WTC11 (cell line): ENCODE data around the gene MGMT. TPM values are rescaled to one million over a fixed set of nuclear protein-coding genes. Genes with fewer than 3 reads are reported as not detected.

Source experiments
- ATAC-seq: fragments of 200-7000 bp; cut with Tn5 transposase; 2 replicates; pipeline ENCODE4 v1.10.0; 2021; ENCODE audit warnings: mild to moderate bottlenecking, moderate library complexity
- CTCF ChIA-PET: fragments of 300-600 bp; sonication (Branson Sonifier 250); formaldehyde crosslinking; loops from one replicate; lab custom pipeline; 2021; ENCODE audit warnings: antibody characterized with exemption; lab: Charles Lee
- POLR2A ChIA-PET: fragments of 350-600 bp; sonication (Branson Sonifier 250); formaldehyde crosslinking; loops from one replicate; lab custom pipeline; 2021; ENCODE audit warnings: antibody characterized with exemption; lab: Charles Lee
- DNase-seq: peaks from one replicate; pipeline ENCODE4 v3.0.0; 2021; ENCODE audit warnings: low spot score
- H3K27ac Mint-ChIP-seq: 2 replicates; pipeline ENCODE4 v1.8.0; 2021; ENCODE audit warnings: mixed read lengths
- H3K27me3 Mint-ChIP-seq: 2 replicates; pipeline ENCODE4 v1.8.0; 2021; ENCODE audit warnings: low read depth, mild to moderate bottlenecking, moderate library complexity, mixed read lengths
- H3K36me3 Mint-ChIP-seq: 2 replicates; pipeline ENCODE4 v1.8.0; 2021; ENCODE audit warnings: mixed read lengths
- H3K4me1 Mint-ChIP-seq: 2 replicates; pipeline ENCODE4 v1.8.0; 2022; ENCODE audit warnings: mixed read lengths
- H3K4me3 Mint-ChIP-seq: 2 replicates; pipeline ENCODE4 v1.8.0; 2021; ENCODE audit warnings: mild to moderate bottlenecking, moderate library complexity, mixed read lengths
- H3K9me3 Mint-ChIP-seq: 2 replicates; pipeline ENCODE4 v1.8.0; 2021; ENCODE audit warnings: mixed read lengths
- CBFB ChIP-seq: sonication (generic); formaldehyde crosslinking; IDR thresholded peaks from 2 replicates; pipeline ENCODE4 v1.8.1; 2022; ENCODE audit warnings: mild to moderate bottlenecking, low read depth, missing genetic modification reagents
- E2F4 ChIP-seq: sonication (generic); formaldehyde crosslinking; IDR thresholded peaks from 2 replicates; pipeline ENCODE4 v1.8.1; 2022; ENCODE audit warnings: low read depth, mild to moderate bottlenecking, moderate library complexity, missing genetic modification reagents, borderline replicate concordance
- EMX1 ChIP-seq: fragments of 250-450 bp; sonication (Bioruptor Pico); IDR thresholded peaks from 2 replicates; pipeline ENCODE4 v1.8.0; 2021; ENCODE audit warnings: mild to moderate bottlenecking
- ESRRA ChIP-seq: sonication (generic); formaldehyde crosslinking; IDR thresholded peaks from 2 replicates; pipeline ENCODE4 v1.8.1; 2022; ENCODE audit warnings: mild to moderate bottlenecking, missing genetic modification reagents, borderline replicate concordance
- GRHL2 ChIP-seq: fragments of 250-450 bp; sonication (Bioruptor Pico); IDR thresholded peaks from 2 replicates; pipeline ENCODE4 v1.8.0; 2022; ENCODE audit warnings: mild to moderate bottlenecking, moderate library complexity; ENCODE audit not compliant: insufficient replicate concordance, severe bottlenecking
- MAX ChIP-seq: sonication (generic); formaldehyde crosslinking; IDR thresholded peaks from 2 replicates; pipeline ENCODE4 v1.8.0; 2022; ENCODE audit warnings: mild to moderate bottlenecking, missing genetic modification reagents
- NR2C2 ChIP-seq: sonication (generic); formaldehyde crosslinking; IDR thresholded peaks from 2 replicates; pipeline ENCODE4 v1.8.0; 2022; ENCODE audit warnings: mild to moderate bottlenecking, missing genetic modification reagents
- NR3C1 ChIP-seq: sonication (generic); formaldehyde crosslinking; conservative IDR thresholded peaks from 2 replicates; pipeline ENCODE4 v1.8.1; 2023; ENCODE audit warnings: low read depth, mild to moderate bottlenecking, missing genetic modification reagents
- PRDM15 ChIP-seq: sonication (generic); formaldehyde crosslinking; IDR thresholded peaks from 2 replicates; pipeline ENCODE4 v1.8.0; 2022; ENCODE audit warnings: missing genetic modification reagents
- TCF7 ChIP-seq: sonication (generic); formaldehyde crosslinking; IDR thresholded peaks from 2 replicates; pipeline ENCODE4 v1.8.0; 2022; ENCODE audit warnings: mild to moderate bottlenecking, low read depth, missing genetic modification reagents, moderate library complexity
- ZNF138 ChIP-seq: sonication (generic); formaldehyde crosslinking; conservative IDR thresholded peaks from 2 replicates; pipeline ENCODE4 v1.8.1; 2022; ENCODE audit warnings: mild to moderate bottlenecking, moderate library complexity, missing genetic modification reagents
- ZNF425 ChIP-seq: fragments of 250-450 bp; sonication (Bioruptor Pico); conservative IDR thresholded peaks from 2 replicates; pipeline ENCODE4 v1.9.0; 2021; ENCODE audit warnings: mild to moderate bottlenecking
- ZNF671 ChIP-seq: fragments of 250-450 bp; sonication (Bioruptor Pico); IDR thresholded peaks from 2 replicates; pipeline ENCODE4 v1.8.0; 2021; ENCODE audit warnings: mild to moderate bottlenecking
- total RNA-seq: library from RNA; stranded (reverse); gene quantifications from 3 replicates; pipeline ENCODE4 v1.2.3, GENCODE V29; 2021
- TF ChIP-seq, protein P1 (sequence below): sonication (generic); formaldehyde crosslinking; IDR thresholded peaks from 2 replicates; pipeline ENCODE4 v1.8.0; 2022; ENCODE audit warnings: mild to moderate bottlenecking, missing genetic modification reagents
- TF ChIP-seq, protein P2 (sequence below): sonication (generic); formaldehyde crosslinking; IDR thresholded peaks from 2 replicates; pipeline ENCODE4 v1.8.1; 2023; ENCODE audit warnings: mild to moderate bottlenecking, missing genetic modification reagents, moderate library complexity

Gene MGMT
- total RNA-seq, 1 experiment from 2014 or later = 11.8 TPM

- DNase-seq (peak; percentile 5), ATAC-seq (no peak)
- Mint-ChIP-seq H3K4me3 (no peak overlapping the region), H3K27me3 (no peaks in the 10 kb centered on the region; the same call in 1 of the 2 replicates), H3K9me3 (peaks cover 4% of the 10 kb centered on the region; the same call in 1 of the 2 replicates), H3K27ac (no peak overlapping the region), H3K4me1 (no peaks in the 10 kb centered on the region), H3K36me3 (no peaks in the 10 kb centered on the region)
- POLR2A ChIA-PET = no interaction called here
- no peak for TF ChIP-seq ZNF138
- TF ChIP-seq NR2C2 (CRISPR knock-in tag) = no peak
- TF ChIP-seq GRHL2 (CRISPR knock-in tag) = no peak
- no peak for TF ChIP-seq TCF7 (CRISPR knock-in tag)
- TF ChIP-seq, protein P1, sequence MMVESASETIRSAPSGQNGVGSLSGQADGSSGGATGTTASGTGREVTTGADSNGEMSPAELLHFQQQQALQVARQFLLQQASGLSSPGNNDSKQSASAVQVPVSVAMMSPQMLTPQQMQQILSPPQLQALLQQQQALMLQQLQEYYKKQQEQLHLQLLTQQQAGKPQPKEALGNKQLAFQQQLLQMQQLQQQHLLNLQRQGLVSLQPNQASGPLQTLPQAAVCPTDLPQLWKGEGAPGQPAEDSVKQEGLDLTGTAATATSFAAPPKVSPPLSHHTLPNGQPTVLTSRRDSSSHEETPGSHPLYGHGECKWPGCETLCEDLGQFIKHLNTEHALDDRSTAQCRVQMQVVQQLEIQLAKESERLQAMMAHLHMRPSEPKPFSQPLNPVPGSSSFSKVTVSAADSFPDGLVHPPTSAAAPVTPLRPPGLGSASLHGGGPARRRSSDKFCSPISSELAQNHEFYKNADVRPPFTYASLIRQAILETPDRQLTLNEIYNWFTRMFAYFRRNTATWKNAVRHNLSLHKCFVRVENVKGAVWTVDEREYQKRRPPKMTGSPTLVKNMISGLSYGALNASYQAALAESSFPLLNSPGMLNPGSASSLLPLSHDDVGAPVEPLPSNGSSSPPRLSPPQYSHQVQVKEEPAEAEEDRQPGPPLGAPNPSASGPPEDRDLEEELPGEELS (CRISPR knock-in tag) = no peak
- no peak for TF ChIP-seq PRDM15
- TF ChIP-seq ESRRA (CRISPR knock-in tag) = no peak
- no peak for TF ChIP-seq ZNF425 (CRISPR knock-in tag)
- no peak for TF ChIP-seq NR3C1
- TF ChIP-seq MAX = no peak
- no peak for TF ChIP-seq ZNF671 (CRISPR knock-in tag)
- TF ChIP-seq, protein P2, sequence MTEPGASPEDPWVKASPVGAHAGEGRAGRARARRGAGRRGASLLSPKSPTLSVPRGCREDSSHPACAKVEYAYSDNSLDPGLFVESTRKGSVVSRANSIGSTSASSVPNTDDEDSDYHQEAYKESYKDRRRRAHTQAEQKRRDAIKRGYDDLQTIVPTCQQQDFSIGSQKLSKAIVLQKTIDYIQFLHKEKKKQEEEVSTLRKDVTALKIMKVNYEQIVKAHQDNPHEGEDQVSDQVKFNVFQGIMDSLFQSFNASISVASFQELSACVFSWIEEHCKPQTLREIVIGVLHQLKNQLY (CRISPR knock-in tag) = no peak
- no peak for TF ChIP-seq E2F4 (CRISPR knock-in tag)
- TF ChIP-seq EMX1 (CRISPR knock-in tag) = no peak
- no peak for TF ChIP-seq CBFB (CRISPR knock-in tag)
- CTCF ChIA-PET = no interaction called here
These were observed 307.2 kb downstream of the MGMT start for GRCh38 chr10:129774082-129774735.
